WTC11 (cell line): ENCODE data around the gene MPP2. TPM values are rescaled to one million over a fixed set of nuclear protein-coding genes. Genes with fewer than 3 reads are reported as not detected.

Source experiments
- ATAC-seq: fragments of 200-7000 bp; cut with Tn5 transposase; 2 replicates; pipeline ENCODE4 v1.10.0; 2021; ENCODE audit warnings: mild to moderate bottlenecking, moderate library complexity
- CTCF ChIA-PET: fragments of 300-600 bp; sonication (Branson Sonifier 250); formaldehyde crosslinking; loops from one replicate; lab custom pipeline; 2021; ENCODE audit warnings: antibody characterized with exemption; lab: Charles Lee
- POLR2A ChIA-PET: fragments of 350-600 bp; sonication (Branson Sonifier 250); formaldehyde crosslinking; loops from one replicate; lab custom pipeline; 2021; ENCODE audit warnings: antibody characterized with exemption; lab: Charles Lee
- DNase-seq: peaks from one replicate; pipeline ENCODE4 v3.0.0; 2021; ENCODE audit warnings: low spot score
- H3K27ac Mint-ChIP-seq: 2 replicates; pipeline ENCODE4 v1.8.0; 2021; ENCODE audit warnings: mixed read lengths
- H3K27me3 Mint-ChIP-seq: 2 replicates; pipeline ENCODE4 v1.8.0; 2021; ENCODE audit warnings: low read depth, mild to moderate bottlenecking, moderate library complexity, mixed read lengths
- H3K36me3 Mint-ChIP-seq: 2 replicates; pipeline ENCODE4 v1.8.0; 2021; ENCODE audit warnings: mixed read lengths
- H3K4me1 Mint-ChIP-seq: 2 replicates; pipeline ENCODE4 v1.8.0; 2022; ENCODE audit warnings: mixed read lengths
- H3K4me3 Mint-ChIP-seq: 2 replicates; pipeline ENCODE4 v1.8.0; 2021; ENCODE audit warnings: mild to moderate bottlenecking, moderate library complexity, mixed read lengths
- H3K9me3 Mint-ChIP-seq: 2 replicates; pipeline ENCODE4 v1.8.0; 2021; ENCODE audit warnings: mixed read lengths
- AFF4 ChIP-seq: sonication (generic); formaldehyde crosslinking; IDR thresholded peaks from 2 replicates; pipeline ENCODE4 v1.8.1; 2023; ENCODE audit warnings: mild to moderate bottlenecking, missing genetic modification reagents, borderline replicate concordance
- AR ChIP-seq: fragments of 250-450 bp; sonication (Bioruptor Pico); IDR thresholded peaks from 2 replicates; pipeline ENCODE4 v1.9.0; 2021; ENCODE audit warnings: mild to moderate bottlenecking
- ATF3 ChIP-seq: sonication (generic); formaldehyde crosslinking; conservative IDR thresholded peaks from 2 replicates; pipeline ENCODE4 v1.8.1; 2022; ENCODE audit warnings: mild to moderate bottlenecking, missing genetic modification reagents
- CREM ChIP-seq: sonication (generic); formaldehyde crosslinking; IDR thresholded peaks from 2 replicates; pipeline ENCODE4 v1.8.1; 2022; ENCODE audit warnings: mild to moderate bottlenecking, missing genetic modification reagents, moderate library complexity
- E2F1 ChIP-seq: sonication (generic); formaldehyde crosslinking; IDR thresholded peaks from 2 replicates; pipeline ENCODE4 v1.8.0; 2022; ENCODE audit warnings: mild to moderate bottlenecking, missing genetic modification reagents
- E2F5 ChIP-seq: sonication (generic); formaldehyde crosslinking; IDR thresholded peaks from 2 replicates; pipeline ENCODE4 v1.8.1; 2022; ENCODE audit warnings: mild to moderate bottlenecking, moderate library complexity, missing genetic modification reagents
- ERG ChIP-seq: fragments of 250-450 bp; sonication (Bioruptor Pico); IDR thresholded peaks from 2 replicates; pipeline ENCODE4 v1.8.0; 2021; ENCODE audit warnings: mild to moderate bottlenecking
- ESRRA ChIP-seq: sonication (generic); formaldehyde crosslinking; IDR thresholded peaks from 2 replicates; pipeline ENCODE4 v1.8.1; 2022; ENCODE audit warnings: mild to moderate bottlenecking, missing genetic modification reagents, borderline replicate concordance
- FOXK1 ChIP-seq: sonication (generic); formaldehyde crosslinking; IDR thresholded peaks from 2 replicates; pipeline ENCODE4 v1.8.0; 2022; ENCODE audit warnings: mild to moderate bottlenecking, moderate library complexity, missing genetic modification reagents
- GABPB1 ChIP-seq: sonication (generic); formaldehyde crosslinking; IDR thresholded peaks from 2 replicates; pipeline ENCODE4 v1.8.1; 2023; ENCODE audit warnings: mild to moderate bottlenecking, missing genetic modification reagents
- HMGA2 ChIP-seq: fragments of 250-450 bp; sonication (Bioruptor Pico); IDR thresholded peaks from 2 replicates; pipeline ENCODE4 v1.4.0; 2021; ENCODE audit warnings: mild to moderate bottlenecking, moderate library complexity
- IRF2 ChIP-seq: sonication (generic); formaldehyde crosslinking; IDR thresholded peaks from 2 replicates; pipeline ENCODE4 v1.8.0; 2022; ENCODE audit warnings: low read depth, missing genetic modification reagents, borderline replicate concordance
- NFE2L1 ChIP-seq: sonication (generic); formaldehyde crosslinking; IDR thresholded peaks from 2 replicates; pipeline ENCODE4 v1.8.1; 2023; ENCODE audit warnings: missing genetic modification reagents
- OVOL2 ChIP-seq: fragments of 250-450 bp; sonication (Bioruptor Pico); IDR thresholded peaks from 2 replicates; pipeline ENCODE4 v1.9.0; 2021; ENCODE audit warnings: mild to moderate bottlenecking, borderline replicate concordance
- RELA ChIP-seq: sonication (generic); formaldehyde crosslinking; IDR thresholded peaks from 2 replicates; pipeline ENCODE4 v1.8.1; 2022; ENCODE audit warnings: missing genetic modification reagents, mild to moderate bottlenecking, borderline replicate concordance
- TEAD4 ChIP-seq: sonication (generic); formaldehyde crosslinking; IDR thresholded peaks from 2 replicates; pipeline ENCODE4 v1.8.0; 2022; ENCODE audit warnings: mild to moderate bottlenecking, missing genetic modification reagents
- ZNF317 ChIP-seq: sonication (generic); formaldehyde crosslinking; IDR thresholded peaks from 2 replicates; pipeline ENCODE4 v1.8.1; 2023; ENCODE audit warnings: low read depth, mild to moderate bottlenecking, moderate library complexity, missing genetic modification reagents, borderline replicate concordance
- ZNF425 ChIP-seq: fragments of 250-450 bp; sonication (Bioruptor Pico); conservative IDR thresholded peaks from 2 replicates; pipeline ENCODE4 v1.9.0; 2021; ENCODE audit warnings: mild to moderate bottlenecking
- total RNA-seq: library from RNA; stranded (reverse); gene quantifications from 3 replicates; pipeline ENCODE4 v1.2.3, GENCODE V29; 2021

Gene MPP2
- total RNA-seq, 1 experiment from 2014 or later, result 29.3 TPM

GRCh38 chr17:43920500-43921095 lies 13.3 kb upstream of the MPP2 start:
- Mint-ChIP-seq H3K36me3 (peaks cover 4% of the 10 kb centered on the region; the same call in 1 of the 2 replicates), H3K4me1 (peaks cover 26% of the 10 kb centered on the region), H3K4me3 (no peak overlapping the region), H3K27ac (no peak overlapping the region), H3K9me3 (peaks cover 26% of the 10 kb centered on the region), H3K27me3 (peaks cover 38% of the 10 kb centered on the region)
- CTCF ChIA-PET, result interaction anchor here (2.3 to 3.9 kb wide), 2 partner anchors 11 to 23 kb away, joined by 6 to 21 read pairs; no protein-coding TSS in a partner anchor
- DNase-seq (no peak), ATAC-seq (no peak)
- no peak for TF ChIP-seq ZNF317 (CRISPR knock-in tag)
- TF ChIP-seq CREM (CRISPR knock-in tag), result no peak
- TF ChIP-seq E2F1, result no peak
- TF ChIP-seq GABPB1 (CRISPR knock-in tag), result no peak
- no peak for TF ChIP-seq ZNF425
- no peak for TF ChIP-seq RELA (CRISPR knock-in tag)
- TF ChIP-seq E2F5 (CRISPR knock-in tag), result no peak
- no peak for TF ChIP-seq NFE2L1 (CRISPR knock-in tag)
- no peak for TF ChIP-seq HMGA2 (CRISPR knock-in tag)
- no peak for TF ChIP-seq AFF4
- no peak for TF ChIP-seq ERG (CRISPR knock-in tag)
- no peak for TF ChIP-seq ESRRA (CRISPR knock-in tag)
- no peak for TF ChIP-seq TEAD4 (CRISPR knock-in tag)
- TF ChIP-seq OVOL2, result no peak
- TF ChIP-seq AR (CRISPR knock-in tag), result no peak
- no peak for TF ChIP-seq FOXK1
- no peak for TF ChIP-seq ATF3 (CRISPR knock-in tag)
- TF ChIP-seq IRF2 (CRISPR knock-in tag), result no peak
- POLR2A ChIA-PET, result no interaction called here
